CD1c-positive myeloid dendritic cell (primary cell): Measurements from ENCODE around the gene TBC1D5.
"Not testable (repeated sequence)": the region's sequence is repeated elsewhere in the genome, so short reads cannot be mapped to it uniquely, and the experiment has no call there.

Experiments used
- DNase-seq: peaks from one replicate; pipeline ENCODE4 v3.0.0-alpha.2; 2016; ENCODE audit errors: extremely low spot score

TBC1D5 gene

GRCh38 chr3:17742102-17742879 lies at the start of gene TBC1D5:
Gene TBC1D5 (minus strand): TSS chr3:17742631. CDS start chr3:17508570, 234,061 bp downstream.
- DNase-seq, result peak; percentile 99

DNA sequence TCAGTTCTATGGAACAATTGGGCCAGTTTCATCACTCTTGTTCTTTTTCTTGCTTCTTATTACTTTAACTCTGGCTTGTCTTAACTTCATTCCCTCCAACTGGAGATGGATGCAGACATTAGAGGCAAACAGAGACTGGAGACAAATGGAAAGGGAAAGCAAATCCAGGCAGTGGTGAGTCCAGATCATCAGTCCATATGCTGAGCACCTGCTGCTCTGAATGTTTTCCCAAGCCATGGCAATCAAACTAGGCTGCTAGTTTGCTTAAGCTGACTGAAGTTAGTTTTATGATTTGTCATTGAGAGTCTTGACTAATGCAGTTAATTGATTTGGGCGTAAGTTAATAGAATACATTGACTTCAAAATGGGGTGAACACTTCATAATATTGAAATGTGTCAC lies 41.0 kb upstream of the TBC1D5 start:
- no peak for DNase-seq

DNA sequence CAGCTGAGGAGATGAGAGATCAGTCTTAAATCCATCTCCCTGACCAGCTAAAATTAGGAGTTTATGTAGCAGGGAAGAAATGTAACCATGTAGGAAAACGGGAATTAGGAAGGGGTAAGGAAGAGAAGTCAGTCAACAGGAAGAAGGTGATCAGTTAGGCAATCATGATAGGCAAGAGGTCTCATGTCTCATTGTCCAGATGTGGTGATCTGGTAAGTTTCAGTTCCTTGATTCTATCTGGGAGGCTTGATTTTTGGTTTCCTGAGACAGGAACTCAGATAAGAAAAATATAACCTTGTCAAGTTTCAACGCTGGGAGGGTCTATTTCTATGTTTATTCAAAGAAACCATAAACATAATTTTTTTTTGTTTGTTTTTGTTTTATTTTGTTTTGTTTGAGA lies 40.3 kb upstream of the TBC1D5 start:
- peak; percentile 42 for DNase-seq

GRCh38 chr3:17780369-17780768 lies 37.9 kb upstream of the TBC1D5 start:
- DNase-seq, result not testable (repeated sequence)

GRCh38 chr3:17779304-17780250 lies 37.1 kb upstream of the TBC1D5 start:
- peak; percentile 44 for DNase-seq

- DNase-seq, result peak; percentile 59
These were observed 34.9 kb upstream of the TBC1D5 start for GRCh38 chr3:17777326-17777725.

- no peak for DNase-seq
These were observed 32.6 kb upstream of the TBC1D5 start for GRCh38 chr3:17775073-17775472.

DNA sequence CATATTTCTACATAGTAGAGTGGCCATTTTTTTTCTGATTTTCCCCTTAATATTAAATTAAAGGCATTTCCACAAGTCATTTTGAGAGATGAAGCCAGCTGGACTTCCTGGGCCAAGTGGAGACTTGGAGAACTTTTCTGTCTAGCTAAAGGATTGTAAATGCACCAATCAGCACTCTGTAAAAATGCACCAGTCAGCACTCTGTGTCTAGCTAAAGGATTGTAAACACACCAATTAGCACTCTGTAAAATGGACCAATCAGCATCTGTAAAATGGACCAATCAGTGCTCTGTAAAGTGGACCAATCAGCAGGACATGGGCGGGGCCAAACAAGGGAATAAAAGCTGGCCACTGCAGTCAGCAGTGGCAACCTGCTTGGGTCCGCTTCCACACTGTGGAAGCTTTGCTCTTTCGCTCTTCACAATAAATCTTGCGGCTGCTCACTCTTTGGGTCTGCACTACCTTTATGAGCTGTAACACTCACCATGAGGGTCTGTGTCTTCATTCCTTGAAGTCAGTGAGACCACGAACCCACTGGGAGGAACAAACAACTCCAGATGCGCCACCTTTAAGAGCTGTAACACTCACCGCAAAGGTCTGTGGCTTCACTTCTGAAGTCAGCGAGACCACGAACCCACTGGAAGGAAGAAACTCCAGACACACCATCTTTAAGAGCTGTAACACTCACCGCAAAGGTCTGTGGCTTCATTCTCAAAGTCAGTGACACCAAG lies 31.9 kb upstream of the TBC1D5 start:
- DNase-seq, result not testable (repeated sequence)

DNA sequence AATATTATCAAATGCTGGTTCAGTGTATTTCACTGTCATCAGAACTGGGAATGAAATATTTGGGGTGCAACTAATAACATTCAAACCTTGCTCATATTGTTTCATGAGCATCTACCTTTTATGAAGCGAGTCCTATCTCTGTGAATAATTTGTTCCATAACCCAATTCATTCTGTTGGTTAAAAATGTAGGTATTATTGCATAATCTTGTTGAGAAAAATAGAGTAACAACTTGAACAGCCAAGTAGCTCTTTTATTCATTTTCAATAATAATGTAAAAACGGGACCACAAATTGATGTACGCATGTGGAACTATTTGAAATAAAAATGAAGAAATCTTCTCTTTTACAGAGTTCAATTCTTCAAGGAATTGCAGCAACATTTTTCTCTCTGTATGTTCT lies 30.1 kb upstream of the TBC1D5 start:
- DNase-seq, result no peak

DNA sequence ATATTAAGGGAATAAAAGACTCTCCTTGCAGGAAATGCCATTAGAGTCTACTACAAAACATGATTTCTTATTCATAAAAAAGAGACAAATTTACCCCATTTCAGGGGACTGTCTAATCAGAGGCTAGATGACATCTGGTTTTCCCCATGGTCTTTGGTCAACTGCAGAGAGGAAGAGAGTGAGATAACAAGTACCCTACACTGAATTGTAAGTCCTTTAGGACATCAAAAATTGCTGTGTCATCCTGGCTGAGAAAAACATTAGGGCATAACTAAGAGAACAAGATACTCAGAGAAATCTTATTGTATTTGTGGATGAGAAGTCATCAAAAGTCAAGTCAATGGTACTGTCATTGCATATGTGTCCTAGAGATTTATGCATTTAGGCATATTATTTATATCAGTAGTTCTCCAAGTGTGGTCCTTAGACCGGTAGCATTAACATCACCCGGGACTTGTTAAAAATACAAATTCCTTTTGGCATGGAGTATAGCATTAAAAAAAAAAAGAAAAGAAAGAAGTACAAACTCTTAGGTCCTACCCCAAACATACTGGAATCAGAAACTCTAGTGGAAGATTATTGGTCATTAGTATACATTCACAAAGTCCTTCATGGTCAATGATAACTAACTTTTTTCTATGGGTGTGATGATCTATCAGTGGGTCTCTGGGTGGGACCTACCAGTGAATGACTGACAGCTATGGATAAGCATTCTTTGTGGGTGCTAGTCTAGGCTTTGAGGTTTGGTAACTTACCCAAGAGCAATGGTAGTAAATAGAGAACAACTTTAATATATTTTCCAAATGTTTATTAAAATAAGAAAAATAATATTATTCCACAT lies 29.0 kb upstream of the TBC1D5 start:
- DNase-seq, result no peak

GRCh38 chr3:17770682-17771081 lies 28.3 kb upstream of the TBC1D5 start:
- no peak for DNase-seq

- no peak for DNase-seq
These were observed 23.5 kb upstream of the TBC1D5 start for GRCh38 chr3:17765819-17766472.

DNA sequence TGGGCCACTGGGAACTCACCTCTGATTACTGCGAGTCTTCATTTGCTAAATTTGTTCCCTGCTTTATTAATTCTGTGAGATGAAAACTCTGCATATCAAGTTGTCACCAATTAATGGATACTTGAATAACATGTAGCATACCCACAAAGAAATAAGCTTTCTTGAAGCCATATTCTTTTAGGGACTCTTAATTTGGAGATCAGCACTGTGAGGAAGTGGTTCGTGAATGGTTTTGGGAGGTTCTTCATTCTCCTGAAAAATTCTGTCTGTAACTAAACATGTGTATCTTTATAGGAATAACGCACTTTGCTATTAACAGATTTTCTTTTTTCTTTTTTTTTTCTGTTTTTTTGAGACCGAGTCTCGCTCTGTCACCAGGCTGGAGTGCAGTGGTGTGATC lies 19.1 kb upstream of the TBC1D5 start:
- DNase-seq, result no peak

GRCh38 chr3:17759901-17760300 lies 17.5 kb upstream of the TBC1D5 start:
- no peak for DNase-seq

DNA sequence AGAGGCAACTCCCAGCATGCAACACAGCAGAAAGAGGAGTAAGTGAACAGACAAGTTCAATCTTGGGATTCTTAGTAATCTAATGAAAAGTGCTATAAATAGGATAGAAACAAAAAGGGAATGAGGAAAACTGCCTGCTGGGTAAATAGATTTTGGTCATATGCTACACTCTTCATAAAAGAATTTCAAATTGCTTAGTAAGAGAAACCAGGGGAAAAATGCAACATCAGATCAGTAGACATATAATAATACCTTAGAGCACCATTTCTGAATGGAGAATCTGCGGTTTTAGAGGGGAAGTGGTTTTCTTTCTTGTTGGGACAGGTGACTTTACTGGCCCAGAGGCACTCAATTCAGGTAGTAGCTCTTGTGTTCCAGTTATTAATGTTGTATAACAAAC lies 13.4 kb upstream of the TBC1D5 start:
- DNase-seq, result no peak

- no peak for DNase-seq
These were observed 11.2 kb upstream of the TBC1D5 start for GRCh38 chr3:17753632-17753992.

- DNase-seq, result no peak
These were observed 10.6 kb upstream of the TBC1D5 start for GRCh38 chr3:17752876-17753631.

- DNase-seq, result no peak
These were observed 10.0 kb upstream of the TBC1D5 start for GRCh38 chr3:17752436-17752835.

DNA sequence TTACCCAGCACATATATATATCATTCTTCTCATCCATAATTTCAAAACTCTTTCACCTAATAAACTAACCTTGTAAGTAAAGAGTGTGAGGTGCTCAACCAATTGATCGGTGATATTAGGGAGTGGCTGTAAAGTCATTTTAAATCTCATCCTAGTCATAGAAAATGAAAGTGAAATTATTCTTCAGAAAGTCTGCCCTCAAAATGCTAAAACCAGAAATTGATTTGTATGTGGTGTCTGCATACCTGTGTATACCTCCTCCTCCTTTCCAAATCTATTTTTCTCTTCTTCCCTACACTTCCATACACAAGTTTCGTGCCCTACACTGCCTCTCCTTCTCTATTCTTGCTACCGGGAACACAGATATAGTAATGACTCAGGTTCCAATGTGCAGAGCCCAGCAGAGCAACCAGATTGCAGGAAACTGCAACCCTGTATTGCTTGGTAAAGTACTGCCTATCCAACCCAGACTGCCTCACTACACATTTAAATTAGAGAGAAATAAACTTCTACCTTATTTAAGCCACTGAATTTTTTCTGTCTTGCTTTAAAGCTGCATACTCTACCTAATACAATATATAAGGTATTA lies 7.4 kb upstream of the TBC1D5 start:
- DNase-seq, result no peak

DNA sequence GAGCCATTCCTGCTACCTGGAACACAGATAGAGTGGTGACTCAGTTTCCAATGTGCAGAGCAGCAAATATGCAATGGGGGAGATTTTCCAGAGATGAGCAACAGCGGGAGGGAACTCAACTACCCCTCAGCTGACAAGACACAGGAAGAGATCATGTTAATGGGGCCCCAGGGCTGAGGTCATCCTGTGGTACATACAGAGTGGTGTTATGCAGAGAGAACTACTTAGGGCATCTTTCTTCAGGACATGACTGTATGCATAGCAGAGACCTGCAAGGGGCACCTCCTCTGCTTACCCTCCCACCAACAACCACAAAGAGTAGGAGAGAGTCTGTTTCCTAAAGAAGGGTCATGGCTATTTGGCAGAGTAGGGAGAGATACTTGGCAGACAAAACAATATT lies 6.8 kb upstream of the TBC1D5 start:
- peak; percentile 12 for DNase-seq
